NCI-H2029 treated with DMSO at 0.1 percent for 48 hours (cell line): ENCODE measurements around the gene CELA3A.
A peak's percentile ranks its signal among the peaks of the same experiment; 100 is the strongest.
"Not testable (repeated sequence)": the region's sequence is repeated elsewhere in the genome, so short reads cannot be mapped to it uniquely, and the experiment has no call there.

Experiments
- DNase-seq: peaks from one replicate; lab custom pipeline; 2025; lab: John Stamatoyannopoulos, UW

The CELA3A gene

DNA sequence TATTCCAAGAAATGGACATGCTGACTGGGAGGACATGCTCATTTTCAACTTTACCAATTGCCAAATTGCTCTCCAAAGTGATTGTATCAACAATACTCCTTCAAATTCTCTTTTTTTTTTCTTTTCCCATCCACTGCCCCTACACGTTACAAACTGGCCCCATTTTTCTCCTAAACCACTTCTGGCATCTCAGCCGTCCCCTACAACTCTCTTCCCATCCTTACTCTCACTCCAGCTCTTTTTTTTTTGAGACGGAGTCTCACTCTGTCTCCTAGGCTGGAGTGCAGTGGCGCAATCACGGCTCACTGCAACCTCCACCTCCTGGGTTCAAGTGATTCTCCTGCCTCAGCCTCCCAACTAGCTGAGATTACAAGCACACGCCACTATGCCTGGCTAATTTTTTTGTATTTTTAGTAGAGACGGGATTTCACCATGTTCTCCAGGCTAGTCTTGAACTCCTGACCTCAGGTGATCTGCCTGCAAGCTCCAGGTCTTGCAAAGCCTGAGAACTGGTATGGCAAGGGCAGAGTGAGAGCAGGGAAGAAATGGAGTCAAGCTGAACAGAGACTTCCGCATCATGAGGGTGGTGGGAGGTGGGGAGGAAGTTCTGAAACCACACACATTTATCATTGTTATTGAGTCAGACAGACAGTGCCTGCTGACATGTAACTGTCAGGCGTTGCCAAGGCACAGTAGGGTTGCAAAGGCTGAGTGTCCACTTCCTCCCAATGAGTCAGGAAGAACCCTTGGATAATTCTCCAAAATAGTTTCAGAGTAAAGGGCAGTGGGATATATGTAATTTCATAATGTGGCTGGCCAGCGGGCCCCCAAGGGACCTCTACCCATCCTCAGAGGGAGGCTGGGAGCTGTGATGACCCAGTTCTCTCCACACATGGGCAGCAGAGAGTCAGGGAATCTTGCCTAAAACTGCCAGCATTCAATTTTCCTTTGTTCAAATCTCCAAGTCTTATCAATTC is 17.4 kb downstream of the CELA3A start:
- DNase-seq = no peak

DNA sequence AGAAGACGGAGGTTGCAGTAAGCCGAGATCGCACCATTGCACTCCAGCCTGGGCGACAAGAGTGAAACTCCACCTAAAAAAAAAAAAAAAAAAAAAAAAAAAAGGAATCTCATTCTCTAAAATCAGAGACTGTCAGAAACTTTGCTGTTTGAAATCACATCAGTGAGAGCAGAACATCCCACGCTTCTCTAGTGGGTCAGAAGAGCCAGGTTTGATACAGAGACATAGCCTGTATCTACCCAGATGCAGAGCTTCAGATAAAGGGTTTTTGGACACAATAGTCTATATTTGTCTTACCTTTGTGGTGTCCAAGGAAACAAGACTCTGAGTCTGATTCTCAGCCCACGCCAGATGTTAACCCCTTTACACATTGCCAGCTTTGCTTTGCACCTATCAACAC is 19.6 kb downstream of the CELA3A start:
- no peak for DNase-seq

DNA sequence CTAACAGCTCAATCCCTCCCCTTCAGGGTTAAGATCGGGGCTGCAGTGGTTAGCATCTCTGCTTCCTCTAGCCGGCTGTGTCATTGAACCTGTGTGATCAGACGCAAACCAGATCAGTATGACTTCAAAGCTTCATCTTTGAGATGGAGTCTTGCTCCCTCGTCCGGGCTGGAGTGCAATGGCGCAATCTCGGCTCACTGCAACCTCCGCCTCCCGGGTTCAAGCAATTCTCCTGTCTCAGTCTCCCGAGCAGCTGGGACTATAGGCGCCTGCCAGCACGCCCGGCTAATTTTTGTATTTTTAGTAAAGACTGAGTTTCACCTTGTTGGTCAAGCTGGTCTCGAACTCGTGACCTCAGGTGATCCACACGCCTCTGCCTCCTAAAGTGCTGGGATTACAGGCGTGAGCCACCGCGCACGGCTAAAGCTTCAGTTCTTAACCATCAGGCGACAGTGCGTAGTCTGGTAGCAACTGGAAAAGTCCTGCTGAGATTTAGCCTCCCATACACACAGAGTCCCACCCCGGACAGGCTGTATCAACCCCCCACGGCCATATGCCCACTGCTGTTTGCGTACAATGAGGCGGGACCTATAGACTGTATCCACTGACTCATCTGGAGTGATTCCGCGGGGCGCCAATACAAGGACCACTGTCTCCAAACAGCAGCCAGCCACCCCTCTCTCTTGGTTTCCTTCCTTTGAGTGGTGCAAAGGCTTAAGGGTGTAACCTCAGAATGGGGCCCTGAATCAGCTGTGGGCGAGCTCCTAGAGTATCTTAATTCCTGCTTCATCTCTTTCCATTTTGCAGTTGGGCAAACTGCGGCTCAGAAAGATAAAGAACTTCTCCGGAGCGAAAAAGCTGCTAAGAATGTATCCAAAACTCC is 23.3 kb downstream of the CELA3A start:
- no peak for DNase-seq

DNA sequence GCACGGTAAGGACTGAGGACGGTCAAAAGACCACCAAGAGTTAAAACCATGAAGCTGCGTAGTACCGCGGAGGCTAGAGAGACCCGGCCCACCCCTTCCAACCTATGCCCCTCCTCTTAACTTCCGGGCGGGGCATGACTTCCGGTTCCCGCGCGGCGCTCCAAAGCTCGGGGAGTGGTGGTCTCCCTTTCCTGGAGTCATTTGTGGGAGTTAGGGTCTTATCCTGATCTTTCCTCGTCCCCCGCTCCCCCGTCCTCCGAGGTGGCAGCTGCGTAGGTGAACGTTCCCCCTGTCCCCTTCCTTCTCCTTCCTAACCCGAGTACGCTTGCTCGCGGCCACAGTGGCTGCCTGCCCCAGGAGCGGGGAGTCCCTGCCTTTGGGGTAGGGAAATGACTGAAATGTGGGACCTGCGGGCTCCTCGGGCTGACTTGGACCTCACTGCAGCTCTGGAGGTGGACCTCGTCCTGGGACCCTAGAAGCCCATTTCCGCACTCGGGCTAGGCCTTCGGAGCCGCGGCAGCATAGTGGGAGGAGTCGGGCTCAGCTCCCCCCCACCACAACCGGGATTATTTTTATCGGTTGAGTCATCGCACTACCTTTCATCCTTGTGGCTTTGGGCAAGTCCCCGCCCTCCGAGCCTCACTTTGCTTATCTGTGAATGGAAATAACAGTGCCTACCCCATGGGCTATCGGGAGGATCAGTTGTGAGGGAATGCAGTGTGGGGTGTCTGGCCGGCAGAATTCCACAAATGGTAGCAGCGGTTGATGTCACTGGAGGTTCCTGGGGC is 24.1 kb downstream of the CELA3A start:
- DNase-seq = peak; percentile 75

DNA sequence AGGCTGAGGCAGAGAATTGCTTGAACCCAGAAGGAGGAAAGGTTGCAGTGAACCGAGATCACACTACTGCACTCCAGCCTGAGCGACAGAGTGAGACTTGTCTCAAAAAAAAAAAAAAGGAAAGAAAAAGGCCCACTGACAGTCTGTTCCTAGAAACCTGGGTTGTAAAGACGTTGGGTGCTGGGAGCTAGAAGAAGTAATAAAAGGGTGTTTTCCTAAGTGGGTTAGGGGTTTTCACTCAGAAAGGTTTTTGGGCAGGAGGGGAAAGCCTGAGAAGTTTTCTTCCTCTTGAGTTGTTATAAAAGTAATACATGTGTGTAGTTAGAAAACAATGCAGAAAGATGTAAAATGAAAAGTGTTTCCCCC is 25.4 kb downstream of the CELA3A start:
- DNase-seq = no peak

DNA sequence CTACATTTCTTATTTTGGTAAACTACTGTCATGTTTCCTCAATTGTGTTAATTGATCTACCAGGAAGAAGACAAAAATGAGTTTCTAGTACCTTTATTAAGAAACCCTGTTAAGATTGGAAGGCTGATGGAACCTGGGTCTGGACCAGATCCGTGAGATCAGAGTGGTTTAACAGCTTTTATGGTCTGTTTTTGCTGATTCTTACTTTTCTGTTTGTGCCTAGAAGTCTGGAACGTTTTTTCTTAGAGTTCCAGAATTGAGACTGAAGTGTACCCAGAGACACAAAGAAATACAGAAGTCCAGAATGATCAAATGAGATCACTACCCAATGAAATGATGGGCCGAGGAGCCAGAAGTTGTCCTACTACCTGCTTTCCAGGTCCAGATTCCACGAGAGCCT is 28.6 kb downstream of the CELA3A start:
- no peak for DNase-seq

DNA sequence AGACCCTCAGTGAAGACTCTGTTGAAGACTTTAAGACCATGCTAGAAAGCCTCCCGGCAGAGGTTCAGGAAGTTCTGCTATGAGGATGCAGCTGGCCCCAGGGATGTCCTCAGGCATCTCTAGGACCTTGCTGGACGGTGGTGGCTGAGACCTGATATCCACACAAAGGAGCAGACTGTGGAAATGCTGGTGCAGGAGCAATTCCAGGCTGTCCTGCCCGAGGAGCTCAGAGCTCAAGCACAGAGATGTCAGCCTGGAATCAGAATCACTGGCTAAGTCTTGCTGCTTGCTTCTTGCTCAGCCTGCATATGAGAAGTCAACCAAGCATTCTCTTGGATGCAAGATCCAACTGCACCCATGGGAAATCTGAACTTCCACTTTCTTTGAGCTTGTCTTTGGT is 29.0 kb downstream of the CELA3A start:
- DNase-seq = no peak

DNA sequence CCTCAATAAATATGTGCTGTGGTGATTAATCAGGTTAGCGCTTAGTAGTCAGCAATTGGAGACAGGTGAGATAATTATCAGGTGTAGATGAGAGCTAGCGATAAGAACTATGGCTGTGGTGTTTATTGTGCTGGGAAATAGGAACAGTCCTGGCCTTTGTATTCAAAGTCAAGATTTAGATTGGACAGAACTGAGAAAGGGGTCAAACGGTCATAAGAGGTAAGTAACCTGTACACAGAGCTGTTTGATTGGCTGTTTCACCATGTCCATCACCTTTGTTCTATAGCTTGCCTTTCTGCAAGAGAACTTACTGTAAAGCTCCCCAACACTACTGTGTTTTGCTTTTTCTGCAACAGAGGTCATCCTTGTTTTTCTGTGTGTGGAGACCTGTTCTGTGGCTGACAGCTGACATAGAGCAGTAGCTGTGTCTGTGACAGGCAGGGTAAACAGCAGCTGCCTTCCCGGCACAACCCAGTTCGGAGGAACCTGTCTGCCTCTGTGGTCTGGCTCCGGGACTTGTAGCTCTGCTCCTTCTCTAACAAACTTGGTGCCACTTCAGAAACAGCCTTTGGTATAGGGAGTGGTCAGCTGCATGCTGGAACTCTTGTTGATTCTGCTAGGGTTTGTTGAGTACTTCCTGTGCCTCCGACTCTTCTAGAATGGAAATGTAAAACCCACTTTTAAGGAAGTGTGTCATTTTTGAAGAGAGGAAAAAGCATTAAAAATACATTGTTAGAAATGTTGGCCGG is 29.9 kb downstream of the CELA3A start:
- no peak for DNase-seq

DNA sequence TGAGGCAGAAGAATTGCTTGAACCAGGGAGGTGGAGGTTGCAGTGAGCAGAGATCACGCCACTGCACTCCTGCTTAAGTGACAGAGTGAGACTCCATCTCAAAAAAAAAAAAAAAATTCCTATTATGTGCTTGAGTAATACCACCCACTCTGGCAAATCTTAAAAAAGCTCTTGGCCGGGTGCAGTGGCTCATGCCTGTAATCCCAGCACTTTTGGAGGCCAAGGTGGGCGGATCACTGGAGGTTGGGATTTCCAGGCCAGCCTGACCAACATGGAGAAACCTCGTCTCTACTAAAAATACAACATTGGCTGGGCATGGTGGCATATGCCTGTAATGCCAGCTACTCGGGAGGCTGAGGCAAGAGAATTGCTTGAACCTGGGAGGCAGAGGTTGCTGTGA is 33.4 kb downstream of the CELA3A start:
- not testable (repeated sequence) for DNase-seq

DNA sequence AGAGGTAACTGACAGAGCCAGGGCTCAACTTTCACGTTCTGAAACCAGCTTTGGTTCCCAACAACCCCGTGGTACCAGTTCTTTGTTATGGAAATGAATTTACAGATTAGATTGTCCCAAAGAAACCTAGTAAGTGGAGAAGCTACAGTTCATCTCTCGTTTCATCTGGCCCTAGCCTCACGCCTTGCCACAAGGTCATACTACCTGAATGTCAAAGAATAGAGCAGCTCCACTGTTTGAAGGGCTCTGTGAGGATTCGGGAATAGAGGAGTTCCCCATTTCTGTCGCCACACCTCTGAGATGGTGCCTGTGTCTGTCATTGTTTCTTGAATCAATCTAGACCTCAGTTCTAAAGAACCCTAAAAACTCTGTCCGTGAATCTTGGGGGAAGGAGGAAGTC is 36.1 kb downstream of the CELA3A start:
- no peak for DNase-seq

DNA sequence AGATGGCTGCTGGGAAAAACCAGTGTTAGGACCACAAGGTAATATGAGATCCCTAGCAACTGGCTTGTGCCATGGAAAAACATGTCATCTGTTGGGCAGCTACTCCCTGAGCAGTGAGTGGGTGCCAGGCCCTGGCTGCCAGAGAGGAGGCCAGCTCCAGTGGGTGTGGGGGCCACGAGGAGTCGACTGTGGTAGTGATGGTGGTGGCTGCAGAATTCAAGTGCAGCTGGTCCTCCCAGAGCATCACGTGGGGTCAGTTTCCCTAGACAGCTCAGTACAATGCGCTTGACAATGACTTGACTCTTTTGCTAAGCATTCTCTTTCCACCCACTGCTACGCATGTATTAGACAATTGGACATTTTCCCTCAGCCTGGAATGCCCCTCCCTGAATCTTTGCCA is 36.6 kb downstream of the CELA3A start:
- DNase-seq = no peak

DNA sequence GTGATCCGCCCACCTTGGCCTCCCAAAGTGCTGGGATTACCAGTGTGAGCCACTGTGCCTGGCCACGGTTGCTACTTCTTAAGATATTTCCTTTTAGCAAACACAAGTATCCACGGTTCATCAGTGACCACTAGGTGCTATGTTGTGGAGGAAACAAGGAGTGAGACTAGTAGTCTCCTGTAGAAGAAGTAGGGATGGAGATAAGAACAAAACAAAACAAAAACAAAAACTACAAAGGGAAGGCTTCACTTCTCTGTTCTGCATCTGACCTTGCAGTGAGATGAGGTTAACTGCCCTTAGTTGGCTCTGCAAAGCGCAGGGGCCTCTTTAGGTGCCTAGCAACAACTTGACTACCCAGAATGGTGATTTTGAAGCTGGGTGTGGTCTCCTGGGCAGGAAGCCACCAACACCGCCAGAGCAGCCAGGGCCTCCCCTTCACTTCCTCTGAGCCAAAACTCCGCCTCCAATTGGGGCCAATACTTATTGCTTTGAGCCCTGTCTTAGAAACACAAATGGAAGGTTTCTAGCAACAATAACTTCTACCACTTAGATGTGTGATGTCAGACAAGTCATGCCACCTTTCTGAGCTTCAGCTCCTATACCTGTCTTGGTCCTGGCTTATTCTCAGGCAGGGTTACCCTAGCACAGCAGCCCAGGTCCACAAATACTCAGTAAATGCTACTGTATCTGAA is 38.3 kb downstream of the CELA3A start:
- DNase-seq = peak; percentile 80

DNA sequence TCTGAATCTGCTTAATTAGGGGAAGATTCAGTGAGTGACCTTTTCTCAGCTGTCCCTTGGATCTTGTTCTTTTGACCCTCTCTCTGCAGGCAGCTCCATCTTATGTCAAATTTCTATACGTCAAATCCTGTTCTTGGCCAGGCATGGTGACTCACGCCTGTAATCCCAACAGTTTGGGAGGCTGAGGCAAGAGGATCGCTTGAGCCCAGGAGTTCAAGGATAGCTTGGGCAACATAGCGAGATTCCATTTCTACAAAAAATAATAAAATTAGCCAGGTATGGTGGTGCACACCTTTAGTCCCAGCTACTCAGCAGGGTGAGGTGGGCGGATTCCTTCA is 38.8 kb downstream of the CELA3A start:
- DNase-seq = no peak

DNA sequence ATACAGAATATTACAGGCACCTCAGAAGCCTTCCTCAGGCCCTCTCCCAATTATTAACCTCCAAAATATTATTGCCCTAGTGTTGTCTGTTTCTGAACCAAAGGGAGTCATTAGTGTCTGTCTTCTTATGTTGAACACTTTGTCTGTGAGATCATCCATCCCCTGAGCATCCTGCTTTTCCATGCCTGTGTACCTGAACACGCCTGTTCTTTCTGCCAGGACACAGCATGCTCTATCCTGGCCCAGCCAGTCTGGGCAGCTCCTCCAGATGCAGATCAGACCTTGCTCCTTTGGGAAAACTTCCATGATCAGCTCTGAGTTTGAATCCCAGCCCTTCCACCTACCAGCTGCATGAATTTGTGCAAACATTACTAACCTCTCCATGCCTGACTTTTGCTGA is 40.0 kb downstream of the CELA3A start:
- DNase-seq = no peak

DNA sequence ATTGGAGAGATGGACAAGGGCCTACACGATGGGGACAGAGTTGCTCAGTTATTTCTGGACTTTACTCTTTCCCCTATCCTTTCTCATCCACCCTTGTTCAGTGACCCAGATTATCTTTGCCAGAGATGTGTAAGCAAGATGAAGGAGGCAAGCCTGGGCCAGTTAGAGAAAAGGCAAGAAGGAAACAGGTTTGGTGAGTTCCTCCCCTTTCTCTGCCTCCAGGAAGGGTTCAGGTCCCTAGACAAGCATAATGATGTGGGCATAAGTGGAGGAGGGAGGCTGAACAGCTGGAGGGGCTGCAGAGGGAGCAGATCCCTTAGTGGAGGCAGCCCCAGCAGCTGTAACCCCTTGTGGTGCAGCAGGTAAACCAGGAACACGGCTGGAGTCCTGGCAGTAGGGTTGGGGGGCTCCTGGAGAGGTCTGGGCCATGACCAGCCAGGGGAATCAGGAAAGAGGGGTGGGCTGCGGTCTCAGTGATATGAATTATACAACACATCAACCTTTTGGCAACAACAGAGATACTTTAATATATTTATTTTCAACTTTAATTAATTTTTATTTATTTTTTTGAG is 41.8 kb downstream of the CELA3A start:
- no peak for DNase-seq

DNA sequence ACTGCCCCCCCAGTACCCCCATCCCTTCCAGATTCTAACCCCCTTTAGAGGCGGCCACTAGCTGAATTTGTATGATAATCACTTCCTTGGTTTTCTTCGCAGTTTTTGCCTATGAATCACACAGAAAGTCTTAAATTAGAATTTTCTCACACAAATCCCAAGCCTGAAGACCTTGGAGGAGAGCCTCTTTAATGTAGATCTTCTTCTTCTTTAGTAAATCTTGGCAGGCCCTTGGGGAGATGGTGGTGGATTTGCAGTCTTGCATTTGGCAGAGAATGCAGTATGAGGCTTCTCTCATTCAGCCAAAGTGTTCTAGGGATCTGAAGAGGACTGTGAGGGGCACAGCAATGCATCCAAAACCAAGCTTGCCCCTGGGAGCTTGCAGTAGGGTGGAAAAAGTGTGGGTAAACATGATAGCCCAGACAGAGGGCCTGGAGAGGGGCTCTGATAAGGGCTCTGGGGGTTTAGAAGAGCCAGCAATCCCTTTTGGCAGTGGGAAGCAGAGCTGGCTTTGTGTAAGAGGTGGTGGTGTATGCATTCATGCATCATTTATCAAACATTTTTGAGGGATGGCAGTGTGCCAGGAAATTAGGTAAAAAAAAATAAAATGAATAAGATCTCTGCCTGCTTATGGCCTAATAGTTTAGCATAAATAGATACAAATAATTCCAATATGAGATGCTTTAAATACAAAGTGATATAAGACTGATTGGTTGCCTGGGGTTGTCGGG is 43.4 kb downstream of the CELA3A start:
- DNase-seq = no peak

DNA sequence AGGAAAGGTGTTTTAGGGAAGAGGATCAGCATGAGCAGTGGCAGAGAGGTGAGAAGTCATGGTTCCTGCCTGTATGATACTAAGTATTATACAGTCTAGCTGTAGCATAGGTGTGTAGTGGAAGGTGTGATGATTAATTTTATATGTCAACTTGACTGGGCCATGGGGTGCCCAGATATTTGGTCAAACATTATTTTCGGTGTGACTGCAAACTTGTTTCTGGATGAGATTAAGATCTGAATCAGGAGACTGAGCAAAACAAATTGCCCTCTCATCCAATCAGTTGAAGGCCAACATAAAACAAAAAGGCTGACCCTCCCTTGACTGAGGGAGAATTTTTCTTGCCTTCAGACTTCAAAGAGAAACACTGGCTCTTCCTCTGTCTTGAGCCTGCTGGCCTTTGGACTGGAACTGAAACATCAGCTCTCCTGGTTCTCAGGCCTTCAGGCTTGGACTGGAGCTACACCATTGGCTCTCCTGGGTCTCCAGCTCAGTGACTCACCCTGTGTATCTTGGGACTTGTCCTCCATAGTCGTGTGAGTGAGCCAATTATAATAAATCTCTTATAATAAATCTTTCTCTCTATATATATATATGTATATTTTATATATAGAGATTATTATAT is 44.3 kb downstream of the CELA3A start:
- no peak for DNase-seq

DNA sequence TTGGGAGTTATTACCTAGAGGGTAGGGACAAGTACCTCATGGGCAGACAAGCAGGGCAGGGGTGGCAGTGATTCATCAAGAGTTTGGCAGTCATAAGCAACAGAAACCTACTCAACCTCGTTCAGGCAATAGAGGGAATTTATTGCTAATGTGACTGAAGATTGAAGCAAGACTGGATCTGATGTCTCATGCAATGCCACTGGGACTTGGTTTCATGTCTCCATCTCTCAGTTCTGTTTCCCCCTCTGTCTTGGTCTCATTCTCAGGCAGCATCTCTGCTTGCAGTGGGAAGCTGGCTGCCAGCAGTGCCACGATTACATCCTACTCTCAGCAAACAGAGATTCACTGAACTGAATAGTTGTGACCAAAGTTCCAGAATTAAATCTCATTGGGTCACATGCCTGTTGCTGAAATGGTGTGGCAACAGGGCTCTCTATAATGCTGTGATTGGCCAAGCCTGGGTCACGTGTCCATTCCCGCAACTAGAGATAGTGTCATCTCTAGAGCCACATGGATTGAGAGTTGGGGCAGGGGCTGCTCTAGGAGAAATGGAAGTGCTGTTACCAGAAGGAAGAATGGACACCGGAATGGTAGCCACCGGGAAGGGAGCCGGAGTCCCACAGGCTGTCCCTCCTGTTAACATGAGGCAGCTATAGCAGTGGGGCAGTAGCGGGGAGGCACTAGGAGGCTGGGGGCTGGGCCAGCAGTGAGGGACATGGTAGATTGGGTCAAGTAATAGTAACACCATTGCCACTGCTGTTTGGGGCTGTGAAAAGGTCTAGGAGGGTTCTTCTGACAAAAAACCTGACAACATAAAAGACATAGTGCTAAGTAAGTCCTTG is 47.1 kb downstream of the CELA3A start:
- no peak for DNase-seq

DNA sequence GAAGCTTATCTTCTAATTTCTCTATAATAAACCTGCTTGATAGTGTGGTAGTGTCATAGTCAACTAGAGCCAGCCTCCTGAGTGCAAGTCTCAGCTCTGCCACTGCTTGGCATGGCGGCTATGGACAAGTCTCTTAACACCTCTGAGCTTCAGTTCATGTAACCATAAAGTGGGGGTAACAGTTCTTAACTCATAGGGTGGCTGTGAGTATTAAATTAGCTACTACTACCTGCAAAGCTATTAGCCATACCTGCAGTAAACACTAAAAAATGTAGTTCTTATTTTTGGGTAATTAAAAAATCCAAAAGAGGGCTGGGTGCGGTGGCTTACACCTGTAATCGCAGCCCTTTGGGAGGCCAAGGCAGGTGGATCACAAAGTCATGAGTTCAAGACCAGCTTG is 48.9 kb downstream of the CELA3A start:
- no peak for DNase-seq
